Smooth muscle cell of the pulmonary artery (primary cell): ENCODE results near the gene CLDN17. TPM values are rescaled to one million over a fixed set of nuclear protein-coding genes. Genes with fewer than 3 reads are reported as not detected.

Experiments used
- total RNA-seq: library from RNA; depleted of rRNA; stranded (reverse); fragments of >200 nt; gene quantifications from 2 replicates; pipeline ENCODE4 v1.2.3, GENCODE V29; 2014

CLDN17 gene, protein sequence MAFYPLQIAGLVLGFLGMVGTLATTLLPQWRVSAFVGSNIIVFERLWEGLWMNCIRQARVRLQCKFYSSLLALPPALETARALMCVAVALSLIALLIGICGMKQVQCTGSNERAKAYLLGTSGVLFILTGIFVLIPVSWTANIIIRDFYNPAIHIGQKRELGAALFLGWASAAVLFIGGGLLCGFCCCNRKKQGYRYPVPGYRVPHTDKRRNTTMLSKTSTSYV
- not detected in 2 replicates for total RNA-seq

DNA sequence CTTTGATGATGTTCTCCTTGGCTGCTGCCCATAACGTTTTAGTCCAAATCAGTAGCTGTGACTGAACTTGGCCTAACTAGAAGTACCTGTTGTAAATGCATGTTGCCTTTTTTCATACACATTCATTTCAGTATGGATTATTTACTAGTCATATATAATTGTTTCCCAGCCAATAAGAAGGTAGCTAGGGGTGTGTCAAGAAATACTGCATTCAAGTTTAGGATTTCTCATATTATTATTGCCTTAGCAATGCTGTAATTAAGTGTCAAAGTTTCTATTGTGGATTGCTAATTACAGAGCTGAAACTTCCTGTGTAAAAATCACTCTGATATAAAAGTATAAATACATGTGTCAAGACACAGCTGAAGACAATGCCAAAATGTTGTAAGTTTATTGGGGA is at the start of gene CLDN17:
TSS of gene CLDN17 (minus strand) at position 101 of the 400 bp plus-strand sequence. CDS start 188 bp downstream, outside the sequence.

DNA sequence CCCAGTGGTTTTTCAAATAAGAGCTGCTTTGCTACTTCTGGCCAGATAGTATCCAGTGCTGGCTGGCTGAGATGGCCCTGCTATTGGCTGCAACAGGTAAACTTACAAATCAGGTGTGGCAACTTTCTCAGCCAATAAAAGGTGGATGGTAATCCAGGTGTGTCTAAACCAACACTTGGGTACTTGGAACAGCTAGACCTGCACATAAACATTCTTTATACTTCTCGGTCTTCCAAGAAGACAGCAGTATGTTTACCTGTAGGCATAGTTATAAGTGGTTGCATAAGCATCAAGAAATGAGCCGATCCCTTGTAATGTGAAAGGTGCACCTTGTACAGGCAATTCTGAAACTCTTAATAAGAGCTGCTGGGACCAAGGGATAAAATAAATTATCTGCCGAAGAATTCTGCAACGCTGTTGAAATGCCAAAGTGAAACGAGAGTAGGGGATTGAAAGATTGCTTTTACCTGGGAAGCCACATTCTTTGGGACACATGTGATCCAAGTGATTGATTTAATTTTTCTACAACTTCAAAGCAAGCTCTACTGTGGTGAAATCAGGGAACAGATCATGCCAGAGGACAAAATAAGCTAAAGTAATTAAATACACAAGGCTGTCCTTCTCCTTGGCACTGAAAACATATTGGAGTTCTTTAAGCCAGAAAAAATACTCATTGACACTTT is 49.6 kb upstream of the CLDN17 start, which contains the start of gene CLDN8:
TSS of gene CLDN8 (minus strand) at position 57 of the 683 bp plus-strand sequence. CDS start 172 bp downstream, outside the sequence.

Other genes with a start within 250 kb of the CLDN17 start
- 0.07 TPM in 1 of 2 replicates, not detected in the other for gene GRIK1, start 226.8 kb downstream of the CLDN17 start, total RNA-seq
- not detected in 2 replicates for gene CLDN8, start 49.3 kb upstream of the CLDN17 start, total RNA-seq
- gene KRTAP24-1, start 116.1 kb upstream of the CLDN17 start, total RNA-seq = not detected in 2 replicates
- gene KRTAP25-1, start 122.7 kb upstream of the CLDN17 start, total RNA-seq = not detected in 2 replicates
- gene KRTAP26-1, start 153.5 kb upstream of the CLDN17 start, total RNA-seq = not detected in 2 replicates
- gene KRTAP27-1, start 170.9 kb upstream of the CLDN17 start, total RNA-seq = not detected in 2 replicates
- not detected in 2 replicates for gene KRTAP23-1, start 181.8 kb upstream of the CLDN17 start, total RNA-seq
- not detected in 2 replicates for gene KRTAP13-2, start 205.5 kb upstream of the CLDN17 start, total RNA-seq
- not detected in 2 replicates for gene KRTAP13-1, start 229.2 kb upstream of the CLDN17 start, total RNA-seq